Brain pericyte (primary cell): ENCODE data around the gene TPSG1.

Source experiments
- DNase-seq: peaks from one replicate; pipeline ENCODE4 v3.0.0-alpha.2; 2012; ENCODE audit warnings: low read depth, low spot score

TPSG1 gene

DNA sequence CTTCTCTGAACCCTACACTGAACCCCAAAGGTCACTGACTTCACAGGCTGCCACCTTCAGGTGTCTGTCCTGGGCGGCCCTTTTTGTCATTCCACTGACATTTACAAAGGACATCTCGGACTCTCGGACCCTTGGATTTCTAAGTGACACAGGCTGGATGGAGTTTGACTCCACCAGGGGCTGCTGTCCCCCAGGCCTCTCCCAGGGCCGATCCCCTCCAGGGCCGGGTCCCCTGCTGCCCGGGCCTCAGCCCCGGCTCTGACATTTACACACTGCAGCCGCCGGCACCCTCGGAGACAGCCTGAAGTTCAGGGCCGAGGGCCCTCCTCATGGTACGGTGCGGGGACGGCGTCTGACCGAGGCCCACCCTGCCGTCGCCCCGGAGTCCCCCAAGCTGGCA, 48.0 kb downstream of the TPSG1 start:
- no peak for DNase-seq

GRCh38 chr16:1176280-1176897, 48.7 kb downstream of the TPSG1 start:
- DNase-seq, result no peak

DNA sequence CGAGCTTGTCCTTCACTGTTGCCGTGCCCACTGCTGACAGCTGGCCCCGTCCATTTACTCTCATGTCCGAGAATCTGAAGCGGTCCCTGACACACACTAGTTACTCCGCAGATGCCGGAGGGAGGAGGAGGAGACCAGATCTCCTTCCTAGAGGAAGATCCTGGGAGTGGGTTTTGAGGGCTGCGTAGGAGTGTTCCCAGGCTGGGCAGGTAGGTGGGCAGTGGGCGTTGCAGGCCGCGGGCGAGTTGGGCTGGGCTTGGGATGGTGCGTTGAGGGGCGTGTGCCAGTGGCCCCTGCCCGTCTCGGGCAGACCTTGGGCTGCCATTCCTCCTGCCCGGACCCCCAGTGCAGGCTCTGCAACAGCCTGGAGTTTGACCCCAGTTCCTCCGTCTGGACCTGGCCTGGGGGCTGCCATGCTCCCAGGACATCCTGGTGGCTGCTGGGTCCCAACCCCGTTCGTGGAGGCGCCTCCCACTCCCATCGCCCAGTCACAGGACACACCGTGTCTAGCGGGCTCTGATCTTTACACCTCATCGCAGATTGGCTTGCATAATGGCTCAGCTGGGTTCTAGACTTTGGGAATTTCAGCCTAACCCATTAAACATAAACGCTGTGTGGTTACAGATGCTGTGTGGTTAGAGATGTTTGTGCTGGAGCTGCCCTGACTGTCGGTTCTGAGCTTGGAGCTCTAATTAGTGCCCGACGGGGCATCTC, 49.3 kb downstream of the TPSG1 start:
- no peak for DNase-seq

DNA sequence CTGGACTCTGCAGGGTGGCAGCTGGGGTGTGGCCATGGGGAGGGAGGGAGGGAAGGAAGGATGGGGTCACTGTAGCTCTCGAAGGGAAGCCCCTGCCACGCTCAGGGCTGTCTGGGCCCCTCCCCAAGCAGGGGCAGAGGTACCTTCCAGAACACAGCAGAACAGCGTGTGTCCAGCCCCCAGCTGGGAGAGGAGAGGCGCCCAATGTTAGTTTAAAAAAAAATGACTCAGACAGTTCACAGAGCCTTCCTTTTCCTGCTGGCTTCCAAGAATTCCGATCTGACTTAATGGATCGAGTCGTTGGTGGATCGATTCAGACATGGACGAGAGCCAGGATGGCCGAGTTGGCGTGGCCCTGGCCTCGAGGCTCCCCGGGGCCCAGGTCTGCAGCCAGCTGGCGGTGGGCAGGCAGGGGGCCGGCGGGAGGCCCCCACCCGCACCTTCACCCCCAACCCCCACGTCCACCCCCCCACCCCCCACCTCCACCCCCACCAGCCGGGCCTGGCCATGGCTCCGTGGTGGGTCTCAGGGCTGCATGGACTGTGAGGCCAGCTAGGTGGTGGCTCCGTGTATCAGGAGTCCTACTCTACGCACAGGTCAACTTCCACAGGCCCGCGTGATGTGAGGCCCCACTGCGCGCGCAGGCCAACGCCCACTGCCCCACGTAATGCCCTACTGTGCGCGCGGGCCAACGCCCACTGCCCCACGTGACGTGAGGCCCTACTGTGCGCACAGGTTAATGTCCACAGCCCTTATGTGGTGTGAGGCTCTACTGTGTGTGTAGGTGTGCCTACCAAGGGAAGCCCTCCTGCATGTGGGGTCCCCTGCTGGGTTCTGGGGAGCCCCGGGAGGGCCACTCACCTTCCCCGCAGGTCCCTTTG, 50.4 kb downstream of the TPSG1 start:
- no peak for DNase-seq

GRCh38 chr16:1173788-1174451, 51.1 kb downstream of the TPSG1 start:
- DNase-seq, result no peak

GRCh38 chr16:1172651-1173050, 52.4 kb downstream of the TPSG1 start:
- DNase-seq, result no peak

- DNase-seq, result no peak
These were observed 53.1 kb downstream of the TPSG1 start for GRCh38 chr16:1171854-1172428.
